Osteocyte (in vitro differentiated cells): ENCODE measurements around the gene EFL1. TPM values are rescaled to one million over a fixed set of nuclear protein-coding genes. Genes with fewer than 3 reads are reported as not detected.
A peak's percentile ranks its signal among the peaks of the same experiment; 100 is the strongest.

Experiments used
- DNase-seq: peaks from one replicate; pipeline ENCODE4 v3.0.0; 2021; ENCODE audit warnings: mixed read lengths; ENCODE audit not compliant: unreplicated experiment; ENCODE audit errors: extremely low spot score
- H3K27ac Mint-ChIP-seq: one replicate; pipeline ENCODE4 v1.8.0; 2021; ENCODE audit warnings: mild to moderate bottlenecking, mixed read lengths; ENCODE audit not compliant: unreplicated experiment
- H3K27me3 Mint-ChIP-seq: one replicate; pipeline ENCODE4 v1.8.0; 2021; ENCODE audit warnings: mixed read lengths; ENCODE audit not compliant: unreplicated experiment
- H3K36me3 Mint-ChIP-seq: one replicate; pipeline ENCODE4 v1.8.0; 2021; ENCODE audit warnings: mixed read lengths; ENCODE audit not compliant: unreplicated experiment
- H3K4me1 Mint-ChIP-seq: one replicate; pipeline ENCODE4 v1.8.0; 2021; ENCODE audit warnings: mixed read lengths; ENCODE audit not compliant: unreplicated experiment
- H3K4me3 Mint-ChIP-seq: one replicate; pipeline ENCODE4 v1.8.0; 2021; ENCODE audit warnings: mild to moderate bottlenecking, moderate library complexity, mixed read lengths; ENCODE audit not compliant: unreplicated experiment
- H3K9me3 Mint-ChIP-seq: one replicate; pipeline ENCODE4 v1.8.0; 2021; ENCODE audit warnings: mixed read lengths; ENCODE audit not compliant: unreplicated experiment
- total RNA-seq: library from RNA; stranded (reverse); gene quantifications from 2 replicates; pipeline ENCODE4 v1.2.1, GENCODE V29; 2021
- TF ChIP-seq, protein P1 (sequence below): fragments of 200-600 bp; sonication (generic); IDR thresholded peaks from 2 replicates; pipeline ENCODE4 v1.5.0; 2021; ENCODE audit warnings: antibody characterized with exemption, mild to moderate bottlenecking, moderate library complexity

The EFL1 gene
- total RNA-seq, 1 donor from 2014 or later = 17.9 TPM

DNA sequence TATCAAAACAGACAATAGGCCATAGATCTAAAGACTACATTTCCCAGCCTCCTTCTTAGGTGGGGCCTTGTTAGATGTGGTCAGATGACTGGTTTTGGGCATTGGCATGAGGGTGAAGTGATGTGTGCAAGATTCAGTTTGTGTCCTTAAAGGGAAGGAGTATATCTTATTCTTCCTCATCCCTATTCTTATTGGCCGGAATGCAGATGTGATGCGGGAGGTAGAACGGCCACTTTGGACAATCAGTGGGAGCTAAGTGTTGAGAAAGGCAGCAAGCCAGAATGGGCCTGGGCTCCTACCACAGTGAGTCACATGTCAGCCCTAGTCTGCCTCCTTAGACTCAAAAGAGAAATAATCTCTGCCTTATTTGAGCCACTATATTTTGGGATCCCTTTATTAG, 126.9 kb downstream of the EFL1 start:
- Mint-ChIP-seq H3K4me3 (no peak overlapping the region), H3K27me3 (no peaks in the 10 kb centered on the region), H3K36me3 (peaks cover 18% of the 10 kb centered on the region), H3K9me3 (no peaks in the 10 kb centered on the region), H3K4me1 (peaks cover 54% of the 10 kb centered on the region), H3K27ac (no peak overlapping the region)
- DNase-seq = no peak
- TF ChIP-seq, protein P1, sequence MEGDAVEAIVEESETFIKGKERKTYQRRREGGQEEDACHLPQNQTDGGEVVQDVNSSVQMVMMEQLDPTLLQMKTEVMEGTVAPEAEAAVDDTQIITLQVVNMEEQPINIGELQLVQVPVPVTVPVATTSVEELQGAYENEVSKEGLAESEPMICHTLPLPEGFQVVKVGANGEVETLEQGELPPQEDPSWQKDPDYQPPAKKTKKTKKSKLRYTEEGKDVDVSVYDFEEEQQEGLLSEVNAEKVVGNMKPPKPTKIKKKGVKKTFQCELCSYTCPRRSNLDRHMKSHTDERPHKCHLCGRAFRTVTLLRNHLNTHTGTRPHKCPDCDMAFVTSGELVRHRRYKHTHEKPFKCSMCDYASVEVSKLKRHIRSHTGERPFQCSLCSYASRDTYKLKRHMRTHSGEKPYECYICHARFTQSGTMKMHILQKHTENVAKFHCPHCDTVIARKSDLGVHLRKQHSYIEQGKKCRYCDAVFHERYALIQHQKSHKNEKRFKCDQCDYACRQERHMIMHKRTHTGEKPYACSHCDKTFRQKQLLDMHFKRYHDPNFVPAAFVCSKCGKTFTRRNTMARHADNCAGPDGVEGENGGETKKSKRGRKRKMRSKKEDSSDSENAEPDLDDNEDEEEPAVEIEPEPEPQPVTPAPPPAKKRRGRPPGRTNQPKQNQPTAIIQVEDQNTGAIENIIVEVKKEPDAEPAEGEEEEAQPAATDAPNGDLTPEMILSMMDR = no peak

DNA sequence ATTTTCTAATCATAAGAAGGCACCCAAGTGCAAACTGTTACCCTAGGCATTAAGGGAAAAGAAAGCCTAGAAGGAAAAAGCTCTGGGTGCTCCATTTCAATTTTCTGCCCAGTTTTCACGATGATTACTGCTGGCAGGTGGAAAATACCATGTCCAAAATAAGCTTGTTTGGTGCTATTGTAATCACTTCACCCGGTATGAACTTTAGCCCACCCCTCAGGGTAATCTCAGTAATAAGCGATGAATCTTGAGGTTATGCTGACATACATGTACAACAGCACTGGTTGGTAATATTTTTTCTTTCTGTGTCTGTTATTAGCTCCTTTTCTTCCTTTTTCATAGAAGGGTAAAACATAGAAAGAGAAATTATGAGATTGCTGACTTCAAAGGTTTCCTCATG, 128.1 kb downstream of the EFL1 start:
- Mint-ChIP-seq H3K27me3 (no peaks in the 10 kb centered on the region), H3K4me1 (peaks cover 56% of the 10 kb centered on the region), H3K36me3 (peaks cover 18% of the 10 kb centered on the region), H3K4me3 (no peak overlapping the region), H3K27ac (no peak overlapping the region), H3K9me3 (no peaks in the 10 kb centered on the region)
- TF ChIP-seq, protein P1 = no peak
- DNase-seq = no peak

DNA sequence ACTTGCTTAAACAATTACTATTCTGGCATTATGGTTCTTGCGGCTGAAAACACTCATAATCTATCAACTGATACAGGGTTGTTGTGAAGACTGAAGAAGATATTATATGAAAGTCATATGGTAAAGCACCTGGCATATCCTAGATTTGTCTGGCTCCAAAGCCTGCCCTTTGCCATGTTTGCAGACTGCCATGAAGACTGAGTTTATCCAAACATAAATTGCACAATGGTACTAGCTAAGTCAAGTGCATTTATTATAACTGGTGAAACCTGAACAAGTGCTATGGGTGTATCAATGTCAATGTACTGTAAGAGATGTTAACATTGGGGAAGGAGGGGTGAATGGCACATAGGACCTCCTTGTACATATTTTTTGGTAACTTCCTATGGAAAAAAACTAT, 129.3 kb downstream of the EFL1 start:
- Mint-ChIP-seq H3K4me3 (no peak overlapping the region), H3K27ac (no peak overlapping the region), H3K9me3 (no peaks in the 10 kb centered on the region), H3K27me3 (no peaks in the 10 kb centered on the region), H3K4me1 (peaks cover 61% of the 10 kb centered on the region), H3K36me3 (peaks cover 13% of the 10 kb centered on the region)
- DNase-seq = no peak
- TF ChIP-seq, protein P1 = no peak

DNA sequence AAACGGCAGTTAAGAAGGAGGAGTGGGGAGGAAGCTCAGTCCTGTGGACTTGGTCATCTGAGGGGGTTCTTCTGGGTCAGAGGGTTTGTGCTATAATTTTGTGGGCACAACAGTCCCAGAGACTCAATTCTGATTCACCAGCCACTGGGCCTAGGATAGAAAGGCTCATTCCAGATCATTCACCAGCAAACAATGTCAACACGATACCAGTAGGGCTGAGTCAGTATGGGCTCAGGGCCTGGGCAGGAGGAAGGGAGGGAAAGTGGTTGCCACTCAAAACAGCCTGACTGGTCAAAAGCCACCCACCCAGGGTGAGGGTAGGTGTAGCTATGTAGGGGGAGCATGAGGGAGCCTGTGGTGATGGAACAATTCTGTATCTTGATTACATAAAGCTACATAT, 129.8 kb downstream of the EFL1 start:
- H3K9me3 Mint-ChIP-seq = no peaks in the 10 kb centered on the region
- H3K4me1 Mint-ChIP-seq = peaks cover 58% of the 10 kb centered on the region
- peaks cover 9% of the 10 kb centered on the region for H3K36me3 Mint-ChIP-seq
- TF ChIP-seq, protein P1 = no peak
- peak overlapping the region; percentile 86 for H3K27ac Mint-ChIP-seq
- no peak for DNase-seq
- no peak overlapping the region for H3K4me3 Mint-ChIP-seq
- H3K27me3 Mint-ChIP-seq = no peaks in the 10 kb centered on the region

DNA sequence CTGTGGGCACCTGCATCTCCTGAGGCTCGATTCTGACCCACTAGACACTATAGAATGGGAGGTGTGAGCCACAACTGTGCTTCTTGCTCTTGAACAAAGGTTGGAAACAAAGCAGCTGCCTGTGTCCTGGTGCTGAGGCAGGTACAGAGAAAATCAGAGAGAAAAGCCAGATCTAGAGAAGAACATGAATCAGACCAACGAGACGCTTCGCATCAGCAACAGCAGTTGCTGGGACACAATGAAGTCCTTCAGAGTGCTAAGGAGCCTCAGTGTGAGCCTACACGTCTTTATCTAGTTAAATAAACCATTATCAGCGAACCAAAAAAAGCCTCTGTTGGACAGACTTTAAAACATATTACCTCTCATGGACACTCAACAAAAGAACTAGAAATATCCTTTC, 130.4 kb downstream of the EFL1 start:
- H3K9me3 Mint-ChIP-seq = no peaks in the 10 kb centered on the region
- TF ChIP-seq, protein P1 = no peak

More for the DNA sequence above, 130.4 kb downstream of the EFL1 start:
- peak overlapping the region; percentile 86 for H3K27ac Mint-ChIP-seq
- H3K27me3 Mint-ChIP-seq = no peaks in the 10 kb centered on the region
- H3K36me3 Mint-ChIP-seq = peaks cover 6% of the 10 kb centered on the region
- DNase-seq = no peak
- H3K4me1 Mint-ChIP-seq = peaks cover 54% of the 10 kb centered on the region
- H3K4me3 Mint-ChIP-seq = no peak overlapping the region
